ENCODE measurements around the gene KLHL22.

DNA sequence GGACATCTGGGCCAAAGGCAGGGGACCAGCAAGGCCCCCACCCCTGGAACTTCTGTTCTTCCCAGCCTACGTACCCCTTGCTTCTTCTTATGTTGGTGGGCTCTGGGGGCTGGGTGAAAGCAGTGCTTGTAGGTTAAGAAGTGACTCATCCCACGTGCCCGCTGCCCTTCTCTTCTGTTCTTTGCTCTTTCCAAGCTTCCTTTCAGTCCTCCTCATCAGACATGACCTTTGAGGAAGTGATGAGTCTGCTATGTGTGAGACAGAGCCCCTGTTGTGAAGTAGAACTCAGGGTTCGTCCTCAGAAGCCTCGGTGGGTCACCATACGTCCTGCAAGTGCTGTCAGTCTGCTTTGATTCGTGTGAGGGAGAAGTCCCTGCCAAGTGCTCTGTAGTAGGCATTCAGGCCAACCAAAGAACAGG, 24.5 kb upstream of the KLHL22 start:
- no peak for TF ChIP-seq CTCF (IDR thresholded peaks at IDR 0.05)
- no peak for TF ChIP-seq POLR2A (IDR thresholded peaks at IDR 0.05)
